Liver (tissue), 3 donors: ENCODE data around the gene ASB15.

Source experiments
- EGR1 ChIP-seq, 2 donors: IDR thresholded peaks; 2 replicates each; pipeline ENCODE4 v1.6.1; 2016 to 2018; ENCODE audit warnings: antibody characterized with exemption in 2 of 2, low read depth in 2 of 2
- TF ChIP-seq, protein P1 (sequence below): fragments of 150-350 bp; IDR thresholded peaks from 2 replicates; pipeline ENCODE4 v1.5.1; 2017; ENCODE audit warnings: improper control_type of control experiment, low read depth, low read length; ENCODE audit not compliant: missing input control
- donor health status: healthy.
- donor health status: healthy.

- TF ChIP-seq EGR1 (IDR thresholded peaks at IDR 0.05; ENCODE audit: low read depth in 2 of 2), result no peak
- TF ChIP-seq, protein P1, sequence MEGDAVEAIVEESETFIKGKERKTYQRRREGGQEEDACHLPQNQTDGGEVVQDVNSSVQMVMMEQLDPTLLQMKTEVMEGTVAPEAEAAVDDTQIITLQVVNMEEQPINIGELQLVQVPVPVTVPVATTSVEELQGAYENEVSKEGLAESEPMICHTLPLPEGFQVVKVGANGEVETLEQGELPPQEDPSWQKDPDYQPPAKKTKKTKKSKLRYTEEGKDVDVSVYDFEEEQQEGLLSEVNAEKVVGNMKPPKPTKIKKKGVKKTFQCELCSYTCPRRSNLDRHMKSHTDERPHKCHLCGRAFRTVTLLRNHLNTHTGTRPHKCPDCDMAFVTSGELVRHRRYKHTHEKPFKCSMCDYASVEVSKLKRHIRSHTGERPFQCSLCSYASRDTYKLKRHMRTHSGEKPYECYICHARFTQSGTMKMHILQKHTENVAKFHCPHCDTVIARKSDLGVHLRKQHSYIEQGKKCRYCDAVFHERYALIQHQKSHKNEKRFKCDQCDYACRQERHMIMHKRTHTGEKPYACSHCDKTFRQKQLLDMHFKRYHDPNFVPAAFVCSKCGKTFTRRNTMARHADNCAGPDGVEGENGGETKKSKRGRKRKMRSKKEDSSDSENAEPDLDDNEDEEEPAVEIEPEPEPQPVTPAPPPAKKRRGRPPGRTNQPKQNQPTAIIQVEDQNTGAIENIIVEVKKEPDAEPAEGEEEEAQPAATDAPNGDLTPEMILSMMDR, result peak; percentile 54
Measured at GRCh38 chr7:123682690-123683089, 81.1 kb downstream of the ASB15 start.
